KOPT-K1 (cell line): Measurements from ENCODE around the gene NRSN1.

Experiments used
- H3K27ac ChIP-seq: fragments of 200-600 bp; sonication (generic); 2 replicates; pipeline ENCODE4 v1.5.1; 2016; ENCODE audit warnings: antibody characterized with exemption, mild to moderate bottlenecking, low read depth, low read length; ENCODE audit not compliant: poor library complexity, severe bottlenecking
- H3K36me3 ChIP-seq: fragments of 200-600 bp; sonication (generic); 2 replicates; pipeline ENCODE4 v1.5.1; 2017; ENCODE audit warnings: antibody characterized with exemption, mild to moderate bottlenecking, low read length, moderate library complexity; ENCODE audit not compliant: insufficient read depth
- H3K9me3 ChIP-seq: fragments of 200-600 bp; sonication (generic); 2 replicates; pipeline ENCODE4 v1.5.1; 2017; ENCODE audit warnings: antibody characterized with exemption, low read length, mild to moderate bottlenecking; ENCODE audit not compliant: insufficient read depth, poor library complexity, severe bottlenecking

NRSN1 gene

GRCh38 chr6:24152014-24152413 lies 26.0 kb downstream of the NRSN1 start:
- Histone ChIP-seq H3K9me3 (no peaks in the 10 kb centered on the region), H3K36me3 (no peaks in the 10 kb centered on the region), H3K27ac (no peak overlapping the region)

- Histone ChIP-seq H3K36me3 (no peaks in the 10 kb centered on the region), H3K27ac (no peak overlapping the region), H3K9me3 (no peaks in the 10 kb centered on the region)
These were observed 28.1 kb downstream of the NRSN1 start for GRCh38 chr6:24154121-24154520.

GRCh38 chr6:24157886-24158285 lies 31.9 kb downstream of the NRSN1 start:
- Histone ChIP-seq H3K36me3 (no peaks in the 10 kb centered on the region), H3K9me3 (no peaks in the 10 kb centered on the region), H3K27ac (no peak overlapping the region)

DNA sequence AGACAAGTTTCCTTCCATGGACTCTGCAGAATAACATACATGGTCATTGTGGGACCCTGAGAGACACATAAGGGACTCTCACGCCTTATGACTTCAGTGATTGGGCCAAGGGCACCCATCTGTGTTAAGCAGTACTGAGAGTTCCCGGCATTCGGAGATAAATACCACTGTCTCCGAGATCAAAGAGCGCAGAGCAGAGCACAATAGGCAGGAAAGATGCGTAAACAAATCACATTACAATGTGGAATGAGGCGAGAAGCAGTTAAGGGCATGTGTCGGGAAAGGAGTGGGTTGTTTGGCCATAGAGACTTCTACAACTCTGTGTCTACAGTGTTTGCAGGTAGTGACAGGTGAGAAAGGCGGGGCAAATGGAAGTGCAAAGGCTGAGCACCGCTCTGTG lies 57.6 kb downstream of the NRSN1 start:
- Histone ChIP-seq H3K9me3 (peaks cover 5% of the 10 kb centered on the region), H3K36me3 (no peaks in the 10 kb centered on the region), H3K27ac (no peak overlapping the region)

GRCh38 chr6:24186349-24186748 lies 60.3 kb downstream of the NRSN1 start:
- peaks cover 5% of the 10 kb centered on the region for H3K9me3 ChIP-seq
- no peaks in the 10 kb centered on the region for H3K36me3 ChIP-seq
- H3K27ac ChIP-seq, result no peak overlapping the region

- H3K36me3 ChIP-seq, result no peaks in the 10 kb centered on the region
- peaks cover under 1% of the 10 kb centered on the region for H3K9me3 ChIP-seq
- H3K27ac ChIP-seq, result no peak overlapping the region
These were observed 62.1 kb downstream of the NRSN1 start for GRCh38 chr6:24187965-24188577.

GRCh38 chr6:24188578-24189080 lies 62.6 kb downstream of the NRSN1 start:
- H3K27ac ChIP-seq, result no peak overlapping the region
- H3K36me3 ChIP-seq, result no peaks in the 10 kb centered on the region
- no peaks in the 10 kb centered on the region for H3K9me3 ChIP-seq

GRCh38 chr6:24191346-24191745 lies 65.3 kb downstream of the NRSN1 start:
- no peaks in the 10 kb centered on the region for H3K9me3 ChIP-seq
- no peak overlapping the region for H3K27ac ChIP-seq
- no peaks in the 10 kb centered on the region for H3K36me3 ChIP-seq

- H3K36me3 ChIP-seq, result no peaks in the 10 kb centered on the region
- H3K9me3 ChIP-seq, result no peaks in the 10 kb centered on the region
These were observed 67.3 kb downstream of the NRSN1 start for GRCh38 chr6:24193364-24193763.

GRCh38 chr6:24194978-24195700 lies 69.1 kb downstream of the NRSN1 start:
- Histone ChIP-seq H3K27ac (no peak overlapping the region), H3K9me3 (no peaks in the 10 kb centered on the region), H3K36me3 (no peaks in the 10 kb centered on the region)

More at GRCh38 chr6:24193364-24193763, 67.3 kb downstream of the NRSN1 start:
- no peak overlapping the region for H3K27ac ChIP-seq

DNA sequence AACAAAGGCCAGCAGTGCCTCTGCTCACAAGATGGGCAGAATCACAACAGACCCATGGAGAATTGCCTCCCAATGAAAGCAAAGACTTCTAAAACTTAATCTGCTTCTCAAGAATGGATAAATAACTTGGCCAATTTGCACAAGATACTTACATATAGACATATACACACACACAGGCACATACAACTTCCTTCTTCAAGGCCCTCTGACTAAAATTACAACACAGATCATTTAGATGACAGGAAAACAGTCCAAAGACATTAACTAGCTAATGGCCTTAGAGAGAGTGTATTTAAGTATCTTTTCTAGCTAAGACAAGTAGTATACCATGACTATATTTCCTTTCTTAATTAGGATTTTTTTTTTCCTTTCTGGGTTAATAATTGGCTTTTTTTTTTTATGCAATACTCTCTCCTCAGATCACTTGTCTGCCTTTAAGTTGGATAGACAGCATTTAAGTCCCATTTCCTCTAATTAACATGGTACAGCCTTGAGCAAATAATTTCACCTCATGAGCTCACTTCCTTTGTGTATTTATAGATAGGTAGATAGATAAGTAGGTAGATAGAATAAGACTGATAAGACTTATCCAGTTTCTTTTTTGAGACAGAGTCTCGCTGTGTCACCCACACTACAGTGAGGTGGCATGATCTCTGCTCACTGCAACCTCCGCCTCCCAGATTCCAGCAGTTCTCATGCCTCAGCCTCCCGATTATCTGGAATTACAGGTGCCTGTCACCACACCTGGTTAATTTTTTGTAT lies 70.0 kb downstream of the NRSN1 start:
- no peaks in the 10 kb centered on the region for H3K9me3 ChIP-seq
- no peaks in the 10 kb centered on the region for H3K36me3 ChIP-seq
- no peak overlapping the region for H3K27ac ChIP-seq
